ENCODE data around the gene C11orf21.

The C11orf21 gene

DNA sequence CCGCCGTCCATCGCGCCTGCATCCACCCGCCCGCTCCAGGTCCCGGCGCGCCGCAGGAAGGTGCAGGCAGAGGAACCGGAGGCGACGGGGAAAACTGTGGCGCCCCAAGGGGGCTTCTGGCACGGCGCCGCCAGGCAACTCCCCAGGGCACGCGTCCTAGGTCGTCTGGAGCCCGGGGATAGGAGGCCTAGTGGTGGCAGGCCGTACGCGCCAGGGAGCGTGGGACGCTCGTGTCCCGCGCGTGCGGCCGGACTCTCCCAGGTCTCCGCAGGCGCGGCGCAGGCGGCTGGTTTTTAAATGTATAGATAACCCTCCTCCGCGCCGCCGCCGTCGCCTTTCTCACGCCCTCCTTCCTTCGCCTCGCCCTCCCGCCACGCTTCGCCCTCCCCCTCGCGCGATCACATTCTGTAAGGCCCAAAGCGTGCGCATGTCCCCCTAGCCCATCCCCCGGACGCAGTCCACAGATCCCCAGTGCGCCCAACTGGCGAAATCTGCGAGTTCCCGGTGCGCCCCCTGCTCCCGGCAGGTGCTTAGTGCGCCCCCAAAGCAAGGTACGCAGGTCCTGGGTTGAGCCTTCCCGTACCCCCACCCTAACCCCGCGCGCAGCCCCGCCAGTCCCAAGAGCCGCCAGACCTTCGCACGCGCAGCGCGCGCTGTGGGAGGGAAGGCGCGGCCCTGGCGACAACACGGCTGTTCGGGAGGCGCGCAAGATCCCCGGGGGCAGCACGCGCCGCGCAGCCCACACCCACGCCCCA lies 31.2 kb downstream of the C11orf21 start, which contains the start of gene ASCL2:
ASCL2 (minus strand) TSS at position 267 of the 755 bp plus-strand sequence; CDS start at position 11, 256 bp downstream.
- no peak for DNase-seq

DNA sequence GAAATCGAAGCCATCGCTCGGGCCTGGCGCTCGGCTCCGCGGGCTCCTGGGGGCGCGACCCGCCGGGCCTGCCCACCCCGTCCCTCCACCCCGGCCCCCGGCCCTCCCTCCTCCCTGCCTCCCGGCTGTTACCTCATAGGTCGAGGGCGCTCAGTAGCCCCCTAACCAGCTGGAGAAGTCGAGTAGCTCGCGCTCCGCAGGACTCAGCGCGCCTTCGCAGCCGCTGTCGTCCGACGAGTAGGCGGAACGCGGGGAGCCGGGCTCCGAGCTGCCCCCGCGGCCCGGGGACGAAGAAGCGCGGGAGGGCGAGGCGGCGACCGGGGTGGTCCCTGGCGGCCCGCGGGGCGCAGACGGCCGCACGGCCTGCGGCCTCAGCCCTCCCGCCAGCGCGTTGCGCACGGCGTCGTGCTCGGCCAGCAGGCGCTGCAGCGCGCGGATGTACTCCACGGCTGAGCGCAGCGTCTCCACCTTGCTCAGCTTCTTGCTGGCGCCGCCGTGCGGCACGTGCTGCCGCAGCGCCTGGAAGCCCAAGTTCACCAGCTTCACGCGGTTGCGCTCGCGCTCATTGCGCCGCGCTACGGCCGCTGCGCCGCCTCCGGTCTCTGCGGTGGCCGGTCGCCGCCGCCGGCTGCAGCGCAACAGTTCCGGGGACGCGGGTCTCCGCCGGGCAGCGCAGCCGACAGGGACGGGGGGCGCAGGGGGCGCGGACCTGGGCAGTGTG lies 32.0 kb downstream of the C11orf21 start:
- no peak for DNase-seq

DNA sequence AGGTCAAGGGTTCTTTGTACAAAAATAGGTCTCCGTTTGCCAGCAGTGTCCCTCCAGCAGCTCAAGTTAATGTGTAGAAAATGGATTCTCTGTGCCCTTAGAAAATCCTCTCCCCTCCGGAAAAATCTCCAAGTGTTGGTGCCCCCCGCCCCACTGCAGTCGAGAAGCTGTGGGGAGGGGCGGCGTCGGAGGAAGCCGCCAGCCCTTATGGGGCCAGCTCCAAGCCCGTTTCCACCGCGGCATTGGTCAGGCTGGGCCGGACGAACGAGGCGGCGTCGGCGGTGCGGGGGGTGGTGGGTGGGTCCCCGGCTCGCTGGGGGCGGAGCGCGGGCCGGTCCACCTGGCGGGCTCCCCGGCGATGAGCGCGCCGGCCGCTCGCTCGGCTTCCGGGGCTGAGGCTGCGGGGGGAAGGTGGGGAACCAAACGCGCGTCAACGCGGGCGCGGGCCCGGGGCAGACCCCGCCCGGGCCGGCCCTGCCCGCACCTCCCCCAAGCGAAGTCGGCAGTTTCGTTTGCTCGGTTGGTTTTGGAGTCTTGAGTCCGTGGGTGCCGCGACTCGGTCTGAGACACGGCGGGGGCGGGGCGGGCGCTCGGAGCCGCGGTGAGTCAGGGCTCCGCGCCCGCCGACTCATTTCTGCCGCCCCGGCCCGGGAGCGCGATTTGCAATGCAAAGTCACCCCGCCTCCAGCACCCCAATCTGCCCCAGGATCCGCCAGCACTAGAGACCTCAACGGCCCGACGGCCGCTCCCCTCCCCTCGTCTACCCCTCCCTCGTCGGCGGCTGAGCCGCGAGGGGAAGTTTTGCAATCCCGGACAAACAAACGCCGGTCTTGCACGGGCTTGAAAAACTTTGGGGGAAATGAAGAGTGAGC lies 32.8 kb downstream of the C11orf21 start:
- peak; percentile 33 for DNase-seq

DNA sequence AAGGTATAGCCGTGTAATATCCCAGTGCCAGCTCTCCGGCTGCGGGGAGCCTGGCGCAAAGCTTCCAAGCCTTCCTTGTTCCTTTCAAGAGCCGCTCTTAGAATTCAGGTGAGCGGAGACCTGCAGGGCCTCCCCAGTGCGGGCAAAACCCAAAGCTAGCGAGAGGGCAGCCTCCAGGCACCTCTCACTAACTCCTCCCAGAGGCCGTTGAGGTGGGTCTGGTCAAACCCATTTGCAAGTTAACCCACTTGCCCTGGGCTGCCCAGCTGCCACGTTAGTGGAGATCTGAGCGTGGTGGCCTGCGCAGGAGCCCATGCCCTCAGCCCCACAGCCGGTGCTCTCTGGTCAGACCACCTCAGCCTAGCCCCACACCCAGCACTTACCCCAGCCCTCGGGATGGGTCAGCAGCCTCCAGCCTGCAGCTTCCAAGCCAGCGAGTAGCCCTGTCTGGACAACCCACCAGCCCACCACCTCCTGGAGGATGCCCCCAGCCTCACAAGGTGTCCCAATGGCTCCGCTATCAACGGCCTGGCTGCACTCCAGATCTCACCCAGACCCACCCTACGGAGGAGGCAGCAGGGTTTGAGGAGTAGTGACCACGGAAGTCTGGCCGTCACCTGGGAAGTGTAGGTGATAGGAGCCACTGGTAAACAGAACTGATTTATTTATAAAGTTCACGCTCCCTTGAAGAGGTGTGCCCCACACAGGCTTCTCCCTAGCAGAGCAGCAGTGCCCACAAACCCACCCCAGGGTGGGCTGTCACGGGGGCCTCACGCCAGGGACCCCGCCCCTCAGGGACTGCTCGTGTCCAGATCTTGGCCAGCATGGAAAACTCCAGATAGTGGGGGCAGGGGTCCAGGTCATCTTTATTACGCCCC lies 33.6 kb downstream of the C11orf21 start:
- DNase-seq, result no peak

DNA sequence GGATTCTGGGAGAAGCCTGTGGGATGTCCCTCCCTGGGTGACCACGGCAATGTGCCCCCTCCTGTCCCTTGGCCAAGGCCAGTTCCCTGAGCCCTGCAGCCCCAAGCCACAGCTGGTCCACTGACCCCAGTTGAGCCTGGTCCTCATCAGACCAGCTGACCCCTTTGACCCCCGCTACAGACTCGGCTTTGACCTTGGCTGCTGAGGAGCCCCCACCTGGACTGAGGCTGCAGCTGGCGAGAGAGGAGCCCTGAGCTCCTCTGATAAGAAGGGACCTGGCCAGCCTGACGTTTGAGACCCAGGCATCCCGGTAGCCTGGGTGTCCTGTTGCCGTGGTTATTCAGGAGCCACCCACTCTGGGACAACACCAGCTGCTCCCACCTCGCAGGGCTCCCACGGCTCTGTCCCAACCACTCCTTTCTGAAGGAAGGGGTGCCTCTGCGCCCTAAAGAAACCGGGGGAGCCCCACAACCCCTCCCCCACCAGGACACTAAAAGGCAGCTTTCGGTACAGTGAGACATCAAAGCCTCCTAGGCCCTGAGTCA lies 34.3 kb downstream of the C11orf21 start:
- no peak for DNase-seq

DNA sequence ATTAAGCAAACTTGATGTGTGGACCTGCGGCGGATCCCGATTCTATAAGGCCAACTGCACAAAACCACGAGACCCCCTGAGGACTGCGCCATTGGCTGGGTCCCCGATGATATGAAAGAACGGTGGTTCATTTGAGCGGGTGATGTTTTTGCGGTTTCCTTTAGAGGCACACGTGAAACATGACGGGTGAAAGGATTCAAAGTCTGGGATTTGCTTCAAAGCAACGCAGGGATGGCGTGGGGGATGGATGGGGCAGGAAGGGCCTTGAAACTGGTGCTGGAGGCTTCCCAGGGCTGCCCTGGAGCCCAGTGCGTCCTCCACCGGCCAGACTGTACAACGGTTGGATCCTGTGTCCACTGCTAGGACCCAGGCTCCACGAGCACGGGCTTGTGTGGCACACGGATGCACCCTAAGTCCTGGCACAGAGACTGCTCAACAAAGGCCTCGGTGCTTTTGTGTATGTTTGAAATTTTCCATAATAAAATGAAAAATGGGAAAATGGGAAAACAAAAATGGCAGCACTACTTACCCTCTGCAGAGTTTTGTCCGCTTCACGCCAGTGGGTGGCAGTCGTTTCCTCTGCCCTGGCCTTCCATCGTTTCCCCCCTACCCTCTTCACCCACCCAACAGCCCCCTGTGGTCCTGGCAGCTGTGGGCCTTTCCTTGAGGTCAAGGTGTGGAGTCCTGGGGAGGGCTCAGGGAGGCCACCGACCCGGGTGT lies 35.0 kb downstream of the C11orf21 start:
- no peak for DNase-seq

DNA sequence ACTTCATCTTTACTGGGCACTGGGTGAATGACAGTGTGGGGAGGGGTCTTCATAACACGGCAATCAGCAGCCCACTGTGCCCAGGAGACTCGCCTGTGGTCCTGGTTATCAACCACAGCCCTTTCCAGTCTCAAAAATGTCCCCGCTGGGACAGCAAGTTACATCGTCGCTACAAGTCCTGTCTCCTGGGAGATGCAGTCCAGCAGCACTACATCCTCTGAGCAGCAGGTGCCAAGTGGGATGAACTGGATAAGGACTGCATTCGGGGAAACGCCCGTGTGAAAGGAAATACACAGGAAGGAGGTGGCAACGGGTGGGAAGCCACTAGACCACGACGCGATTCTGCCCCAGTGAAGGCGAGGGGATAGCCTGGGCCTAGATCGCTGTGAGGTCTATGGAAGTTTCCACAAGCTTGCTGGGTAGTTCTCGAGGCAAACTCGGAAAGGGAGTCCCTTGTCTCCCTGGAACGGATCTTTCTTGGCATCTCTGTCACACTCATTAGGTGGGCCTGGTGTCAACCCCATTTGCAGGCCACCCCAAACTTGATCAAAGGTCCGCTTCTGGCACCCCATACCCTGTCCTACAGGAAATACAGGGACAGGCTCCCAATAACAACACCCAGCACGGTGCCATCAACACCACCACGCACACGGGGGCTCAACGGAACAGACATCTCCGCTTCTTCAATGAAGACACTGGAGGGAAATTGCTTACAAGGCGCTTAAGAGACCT lies 35.7 kb downstream of the C11orf21 start:
- DNase-seq, result no peak

DNA sequence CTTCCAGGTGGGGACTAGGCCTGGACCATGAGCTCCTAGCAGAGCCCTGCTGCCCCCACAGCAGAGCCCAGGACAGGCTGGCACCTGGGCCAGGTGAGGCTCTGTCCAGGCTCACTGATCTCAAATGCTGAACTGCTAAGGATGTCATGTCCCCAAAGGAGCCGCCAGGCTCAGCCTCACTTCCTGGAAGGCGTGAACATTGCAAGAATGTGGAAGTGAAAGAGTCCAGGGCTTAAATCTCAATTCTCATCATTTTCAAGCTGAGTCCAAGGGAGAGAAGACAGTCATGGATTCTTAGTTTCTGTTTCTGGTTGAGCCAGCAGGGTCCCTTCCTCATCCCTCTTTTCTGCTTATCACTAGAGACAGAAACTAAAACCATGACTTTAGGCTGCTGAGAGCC lies 36.3 kb downstream of the C11orf21 start:
- DNase-seq, result no peak

DNA sequence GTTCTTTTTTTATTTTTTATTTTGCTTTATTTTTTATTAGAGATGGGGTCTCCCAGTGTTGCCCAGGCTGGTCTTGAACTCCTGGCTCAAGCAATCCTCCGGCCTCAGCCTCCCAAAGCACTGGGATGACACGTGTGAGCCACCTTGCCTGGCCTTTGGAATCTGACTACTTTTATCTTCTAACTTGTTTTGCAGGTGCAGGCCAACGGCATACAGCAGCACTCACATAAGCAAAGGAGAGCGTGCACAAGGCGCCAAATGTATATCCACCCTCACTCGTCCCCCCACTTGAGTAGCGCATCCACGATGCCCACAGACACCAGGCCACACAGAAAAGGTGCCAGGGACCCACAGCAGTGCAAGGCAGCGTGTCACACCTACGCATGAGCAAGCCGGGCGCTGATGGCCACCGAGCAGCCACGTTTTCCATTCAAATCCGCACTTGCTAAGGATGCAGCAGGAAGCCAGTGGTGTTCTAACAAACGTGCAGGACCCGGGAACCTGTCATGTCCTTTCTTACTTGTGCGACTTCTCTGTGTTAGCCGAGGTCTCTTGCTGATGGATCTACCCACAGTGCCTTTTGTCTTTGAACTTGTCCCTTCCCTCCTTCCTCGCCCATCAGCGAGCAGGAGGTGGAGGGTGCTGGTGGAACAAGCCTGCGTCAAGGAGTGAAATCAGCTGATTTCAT lies 37.2 kb downstream of the C11orf21 start:
- DNase-seq, result no peak

DNA sequence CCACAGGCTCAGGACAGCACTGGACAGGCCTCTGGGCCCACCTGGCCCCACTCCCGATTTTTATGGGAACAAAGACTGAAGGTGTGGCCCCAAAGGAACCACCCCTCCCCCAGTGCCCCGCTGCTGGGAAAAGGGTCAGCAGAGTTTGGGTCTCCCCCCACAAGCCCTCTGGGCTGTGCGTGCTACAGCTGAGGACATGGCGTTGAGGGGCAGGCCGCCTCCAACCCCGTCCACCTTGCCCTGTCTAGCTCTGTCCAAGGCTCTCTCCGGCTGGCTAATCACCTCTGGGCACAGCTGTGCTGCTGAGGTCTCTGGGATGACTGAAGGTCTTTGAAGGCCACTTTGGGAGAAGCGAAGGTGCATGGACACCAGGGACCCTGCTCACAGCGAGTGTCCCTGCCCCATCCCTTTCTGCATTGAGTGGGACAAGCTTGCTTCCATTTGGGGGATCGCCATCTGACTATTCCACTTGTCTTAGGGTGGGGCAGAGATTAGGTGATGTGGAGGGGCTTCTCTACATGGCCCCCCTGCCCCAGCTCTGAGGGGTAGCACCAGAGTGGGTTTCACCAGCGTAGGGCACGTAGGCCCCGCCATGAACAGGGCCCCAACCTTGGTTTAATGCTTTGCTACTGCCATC lies 37.9 kb downstream of the C11orf21 start:
- DNase-seq, result no peak

DNA sequence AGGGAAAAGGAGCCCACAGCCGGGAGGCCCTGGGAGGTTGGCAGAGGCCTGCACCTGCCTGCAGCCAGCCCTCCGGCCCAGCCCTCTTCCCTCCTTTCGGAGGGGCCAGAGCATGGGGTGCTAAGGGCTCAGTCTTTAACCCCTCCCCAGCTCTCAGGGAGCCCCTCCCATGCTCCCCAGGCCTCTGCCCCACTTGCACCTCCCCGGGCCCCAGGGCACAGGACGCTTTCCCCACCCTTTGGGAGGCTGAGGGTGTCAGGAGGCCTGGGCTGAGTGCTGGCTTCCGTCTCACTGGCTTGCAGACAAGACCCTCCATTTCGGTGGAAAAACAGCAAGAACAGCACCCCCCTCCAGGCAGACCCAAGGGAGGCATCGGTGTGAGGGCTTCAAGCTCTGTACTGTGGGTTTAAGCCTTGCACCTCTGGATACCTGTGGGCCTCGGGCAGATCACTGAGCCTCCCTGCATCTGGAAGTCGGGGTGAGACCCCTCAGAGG lies 38.6 kb downstream of the C11orf21 start:
- DNase-seq, result no peak

DNA sequence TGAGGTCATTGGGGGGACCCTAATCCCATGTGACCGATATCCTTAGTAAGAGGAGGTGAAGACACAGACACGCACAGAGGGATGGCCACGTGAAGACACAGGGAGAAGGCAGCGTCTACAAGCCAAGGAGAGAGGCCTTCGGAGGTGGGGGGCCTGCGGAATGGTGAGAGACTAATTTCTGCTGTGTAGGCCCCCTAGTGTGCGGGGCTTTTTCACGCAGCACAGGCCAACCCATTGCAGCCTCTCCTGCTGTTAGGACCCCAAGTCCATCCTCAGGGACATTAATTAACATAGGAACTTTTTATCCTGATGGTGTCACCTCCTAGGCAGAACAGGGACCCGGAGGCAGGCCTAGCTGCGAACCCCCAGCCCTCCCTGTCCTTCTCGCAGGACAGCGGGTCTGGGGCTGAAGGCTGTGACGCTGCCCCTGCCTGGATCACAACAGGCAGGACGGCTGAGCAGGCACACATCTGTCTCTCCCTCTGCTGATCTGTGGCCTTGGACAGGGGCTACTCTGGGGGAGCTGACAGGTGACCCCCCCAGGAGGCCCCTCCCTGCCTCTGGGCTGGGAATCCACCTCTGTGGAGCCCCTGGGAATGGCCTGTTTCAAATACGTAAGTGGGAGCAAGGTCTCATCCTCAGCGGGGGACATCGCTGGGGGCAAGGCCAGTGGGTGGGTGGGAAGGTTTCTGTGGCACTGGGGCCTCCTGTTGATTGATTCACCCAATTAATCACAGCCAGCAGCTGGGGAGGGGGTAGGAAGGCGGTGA lies 39.2 kb downstream of the C11orf21 start:
- no peak for DNase-seq

DNA sequence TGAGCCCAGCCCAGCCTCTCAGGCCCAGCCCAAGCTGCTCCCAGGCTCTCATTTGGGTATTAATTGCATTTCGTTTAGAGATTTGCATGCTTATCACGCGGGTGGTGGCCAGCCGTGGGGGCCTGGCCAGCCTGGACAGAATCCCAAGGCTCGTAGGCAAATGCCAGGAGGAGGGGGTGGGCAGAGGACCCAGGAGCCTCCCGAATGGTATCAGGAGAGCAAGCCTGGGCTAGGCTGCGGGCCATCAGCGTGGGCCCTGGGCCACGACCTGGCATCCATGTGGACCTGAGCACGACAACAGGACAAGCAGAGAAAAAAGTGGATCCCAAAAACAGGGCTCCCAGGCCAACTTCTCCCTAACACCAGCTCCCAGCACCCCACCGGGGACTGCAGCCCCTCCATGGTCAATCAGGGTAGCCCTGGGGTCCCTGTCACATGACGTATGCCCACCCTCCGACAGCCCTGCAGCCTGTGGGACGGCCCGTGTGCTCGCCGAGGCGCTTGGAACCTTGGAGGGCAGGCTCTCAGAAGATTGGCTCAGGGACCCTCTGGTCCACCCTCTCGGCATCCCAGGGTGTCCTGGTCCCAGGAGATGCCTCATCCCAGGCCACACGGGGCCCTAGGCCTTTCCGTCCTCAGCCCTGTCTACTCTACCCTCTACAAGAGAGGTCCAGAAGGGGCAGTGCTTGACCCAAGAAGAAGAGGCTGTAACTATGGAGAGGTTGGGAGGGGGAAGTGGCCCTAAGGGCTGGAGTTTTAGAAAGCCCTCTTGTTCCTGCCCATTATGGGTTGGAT lies 40.1 kb downstream of the C11orf21 start:
- no peak for DNase-seq

DNA sequence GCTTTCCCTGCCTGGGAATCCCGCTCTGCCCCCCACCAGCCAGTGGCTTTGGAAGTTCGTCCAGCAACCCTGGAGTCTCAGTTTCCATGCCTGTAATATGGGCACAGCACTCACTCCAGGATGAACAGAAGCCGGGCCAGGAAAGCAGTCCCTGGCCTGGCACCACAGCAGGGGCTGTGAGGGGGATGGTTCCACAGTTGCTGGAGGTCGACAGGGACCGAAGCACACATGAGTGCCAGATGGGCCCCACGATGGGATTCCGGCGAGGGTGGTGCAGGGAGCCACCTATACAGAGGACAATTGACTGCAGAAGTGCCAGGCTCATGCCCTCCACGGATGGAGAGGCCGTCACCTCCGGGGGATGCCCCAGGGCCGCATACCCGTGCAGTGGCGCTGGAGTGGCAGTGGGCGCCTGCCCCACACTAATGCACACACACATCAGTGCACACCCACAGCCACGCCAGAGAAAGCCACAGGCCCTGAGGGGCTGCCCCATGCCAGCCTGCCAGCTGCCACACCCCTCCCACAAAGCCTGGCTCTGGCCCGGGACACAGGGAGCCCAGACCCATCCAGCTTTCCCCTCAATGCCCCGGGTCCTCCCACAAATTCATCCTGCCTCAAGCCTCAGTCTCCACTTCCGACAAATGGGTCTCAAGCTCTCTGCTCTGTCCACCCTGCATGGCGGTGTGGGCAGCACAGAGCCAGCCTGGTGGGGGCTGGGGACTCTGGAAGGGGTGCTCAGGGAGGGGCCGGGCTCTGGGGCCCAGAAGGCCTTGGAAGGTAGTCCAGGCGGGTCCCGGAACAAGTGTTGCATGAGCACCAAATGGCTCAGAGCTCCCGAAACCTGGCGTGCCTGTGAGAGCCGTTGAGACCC lies 41.0 kb downstream of the C11orf21 start:
- no peak for DNase-seq

DNA sequence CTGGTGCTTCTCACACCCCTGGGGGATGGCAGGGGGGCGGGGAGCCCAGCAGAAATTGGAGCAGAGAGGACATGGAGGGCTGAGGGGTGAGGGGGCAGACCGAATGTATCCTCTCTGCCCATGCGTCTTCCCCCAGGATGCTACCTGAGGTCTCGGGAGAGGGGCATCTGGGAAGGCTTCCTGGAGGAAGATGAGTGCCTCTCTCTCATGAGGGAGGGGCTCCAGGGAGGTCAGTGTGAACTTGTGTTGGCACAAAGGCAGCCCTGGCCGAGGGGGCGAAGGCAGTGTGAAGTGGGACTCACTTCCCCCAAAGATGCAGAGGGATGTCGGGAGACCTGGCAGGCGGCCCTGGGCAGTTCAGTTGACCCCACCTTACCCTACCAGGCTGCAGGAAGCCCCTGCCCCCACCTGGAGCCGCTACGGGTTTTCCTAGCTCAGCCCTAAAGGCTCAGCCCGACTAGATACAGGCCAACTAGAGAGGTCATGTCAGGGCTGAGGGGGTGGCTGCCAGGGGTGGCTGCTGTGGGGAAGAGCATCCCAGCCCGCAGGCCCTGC lies 41.7 kb downstream of the C11orf21 start:
- no peak for DNase-seq

DNA sequence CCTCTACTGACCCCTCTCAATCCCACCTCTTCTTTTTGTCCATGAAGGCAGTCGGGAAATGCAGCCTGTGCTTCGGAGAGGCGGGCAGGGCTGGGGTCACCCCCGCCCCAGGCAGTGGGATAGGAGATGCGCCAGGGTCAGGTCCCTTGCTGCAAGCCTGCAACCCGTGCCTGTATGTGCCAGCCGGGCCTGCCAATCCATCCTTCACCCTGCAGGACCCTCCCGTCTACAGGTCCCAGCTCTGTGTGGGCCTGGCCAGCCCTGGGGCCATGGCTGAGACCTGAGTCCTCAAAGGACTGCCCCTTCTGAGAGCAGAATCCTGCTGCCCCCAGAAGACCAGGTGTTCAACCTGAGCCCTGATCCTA lies 42.3 kb downstream of the C11orf21 start:
- no peak for DNase-seq
